DMS53 treated with DMSO at 0.1 percent for 48 hours (cell line): Measurements from ENCODE around the gene NOP56.

Experiments
- DNase-seq: peaks from one replicate; lab custom pipeline; 2025; ENCODE audit not compliant: unreplicated experiment; lab: John Stamatoyannopoulos, UW

NOP56 gene

GRCh38 chr20:2700913-2701620 is 48.6 kb downstream of the NOP56 start:
- DNase-seq = no peak

GRCh38 chr20:2701671-2702081 is 49.2 kb downstream of the NOP56 start:
- DNase-seq = no peak

DNA sequence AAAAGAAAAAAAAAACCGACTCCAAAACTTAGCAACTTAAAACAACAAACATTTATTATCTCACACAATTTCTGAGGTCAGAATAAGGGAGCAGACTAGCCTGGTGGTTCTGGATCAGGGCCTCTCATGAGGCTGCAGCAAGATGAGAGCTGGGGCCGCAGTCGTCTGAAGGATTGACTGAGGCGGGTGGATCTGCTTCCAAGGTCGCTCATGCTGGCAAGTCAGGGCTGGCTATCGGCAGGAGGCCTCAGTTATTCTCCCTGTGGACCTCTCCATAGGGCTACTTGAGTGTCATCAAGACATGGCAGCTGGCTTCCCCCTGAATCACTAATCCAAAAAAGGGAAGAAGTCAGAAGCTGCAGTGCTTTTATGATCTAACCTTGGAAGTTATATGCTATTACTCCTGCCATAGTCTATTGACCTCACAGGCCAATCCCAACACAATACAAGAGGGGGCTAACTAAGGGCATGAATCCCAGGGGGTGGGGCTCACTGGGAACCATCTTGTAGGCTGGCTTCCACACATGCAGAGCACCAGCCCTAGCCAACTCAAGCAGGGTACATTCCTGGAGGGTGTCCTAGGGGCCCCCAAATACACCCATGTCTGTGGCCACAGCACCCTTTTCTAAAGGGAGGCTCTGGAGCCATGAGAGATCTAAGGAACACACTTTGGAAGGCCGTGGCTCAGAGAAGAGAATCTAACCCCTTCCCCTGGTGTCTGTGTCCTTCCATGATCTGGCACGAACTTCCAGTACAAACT is 51.5 kb downstream of the NOP56 start:
- DNase-seq = no peak

DNA sequence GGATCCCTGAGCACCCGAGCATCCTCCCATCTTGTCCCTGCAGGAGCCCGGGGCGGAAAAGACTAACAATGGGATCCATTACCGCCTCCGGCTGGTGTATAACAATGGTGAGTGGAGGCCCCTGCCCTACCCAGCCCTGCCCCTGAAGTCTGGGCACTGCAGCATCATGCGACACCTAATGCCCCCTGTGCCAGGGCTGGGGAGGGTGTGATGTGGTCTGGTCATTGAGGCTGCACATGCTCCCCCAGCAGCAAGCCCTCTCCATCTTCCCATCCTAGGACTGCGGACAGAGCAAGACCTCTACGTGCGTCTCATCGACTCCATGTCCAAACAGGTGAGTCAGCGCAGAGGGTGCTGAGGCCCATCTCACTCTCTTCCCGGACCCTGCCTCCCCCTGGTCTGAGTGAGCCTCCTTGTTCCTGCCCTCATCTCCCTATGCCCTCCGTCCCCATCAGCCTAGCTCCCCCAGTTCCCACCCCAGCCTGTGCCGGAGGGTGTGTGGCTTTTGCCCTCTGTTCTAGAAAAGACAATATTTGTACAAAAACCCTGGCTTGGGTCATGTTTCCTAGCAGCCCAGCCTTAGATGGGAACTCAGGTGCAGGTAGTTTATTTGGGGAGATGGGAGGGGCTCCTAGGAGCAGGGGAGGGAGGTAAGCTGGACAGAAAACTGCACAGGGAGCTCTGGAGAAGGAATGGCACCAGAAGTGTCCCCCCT is 53.7 kb downstream of the NOP56 start:
- no peak for DNase-seq

DNA sequence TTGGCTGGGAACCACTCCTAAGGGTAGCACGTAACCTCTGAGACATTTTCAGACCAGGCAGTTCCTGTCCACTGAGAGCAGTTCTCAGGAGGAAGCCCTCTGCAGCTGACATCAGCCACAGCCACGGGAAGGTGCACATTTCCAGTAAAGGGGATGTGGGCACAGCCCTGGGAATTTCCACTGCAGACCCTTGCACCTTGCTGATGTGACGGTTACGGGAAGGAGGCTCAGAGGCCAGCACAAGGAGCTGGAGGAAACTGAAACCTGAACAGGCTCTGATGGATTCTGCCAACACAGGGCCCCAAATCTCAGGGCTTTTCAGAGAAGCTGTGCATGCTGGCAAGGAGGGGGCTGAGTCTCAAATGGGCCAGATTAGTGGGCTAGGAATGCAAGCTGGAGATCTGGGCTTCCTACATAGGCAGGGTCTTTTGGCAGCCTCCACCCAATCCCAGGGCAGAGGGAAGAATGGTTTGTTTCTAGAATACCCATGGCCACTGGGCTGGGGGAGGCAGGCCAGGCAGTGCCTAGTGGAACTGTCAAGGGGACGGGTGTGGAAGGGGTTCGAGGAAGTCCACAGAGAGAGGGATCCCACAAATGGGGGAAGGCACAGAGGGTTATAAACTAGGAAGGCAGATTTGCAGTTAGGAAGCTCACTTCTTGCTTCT is 54.4 kb downstream of the NOP56 start:
- no peak for DNase-seq

DNA sequence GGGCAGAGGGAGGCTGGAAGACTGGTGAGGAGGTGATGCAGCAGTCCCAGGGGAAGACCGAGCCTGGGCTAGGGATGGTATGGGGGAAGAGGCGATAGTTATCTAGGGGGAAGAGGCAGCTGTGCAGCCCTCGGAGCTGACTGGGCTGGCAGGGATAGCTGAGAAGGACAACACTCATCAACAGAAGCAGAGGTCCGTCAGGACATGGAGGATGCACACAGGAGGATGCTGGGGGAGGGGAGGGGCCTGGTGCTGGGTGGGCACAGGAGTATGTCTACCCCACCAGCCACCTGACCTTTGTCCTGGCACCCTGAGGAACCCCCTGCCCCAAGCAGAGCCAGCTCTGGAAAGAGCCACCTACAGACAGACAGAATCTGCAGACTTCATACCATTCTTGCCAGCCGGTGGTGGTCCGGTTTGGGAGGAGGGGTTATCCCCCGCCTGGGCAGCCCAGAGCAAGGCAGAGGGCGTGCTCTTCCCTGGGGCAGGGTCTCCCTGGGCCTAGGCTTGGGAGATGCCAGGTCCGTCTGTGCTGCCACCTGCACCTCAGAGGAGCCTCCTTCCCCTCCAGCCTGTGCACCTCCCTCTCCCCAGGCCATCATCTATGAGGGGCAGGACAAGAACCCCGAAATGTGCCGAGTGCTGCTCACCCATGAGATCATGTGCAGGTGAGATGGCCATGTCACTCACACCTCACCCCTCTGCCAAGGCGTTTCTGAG is 55.1 kb downstream of the NOP56 start:
- DNase-seq = no peak
